Parietal lobe (tissue), 2 donors: ENCODE results near the gene ST3GAL5. TPM values are rescaled to one million over a fixed set of nuclear protein-coding genes. Genes with fewer than 3 reads are reported as not detected.

Experiments used
- small RNA-seq: library from RNA; depleted of rRNA; stranded (forward); fragments of <200 nt; gene quantifications from one replicate; pipeline ENCODE3, GENCODE V24; 2014; ENCODE audit warnings: low replicate concordance
- total RNA-seq: library from RNA; depleted of rRNA; stranded (reverse); fragments of >200 nt; gene quantifications from one replicate; pipeline ENCODE4 v1.2.3, GENCODE V29; 2014

ST3GAL5 gene
- 38.2 TPM for total RNA-seq

DNA sequence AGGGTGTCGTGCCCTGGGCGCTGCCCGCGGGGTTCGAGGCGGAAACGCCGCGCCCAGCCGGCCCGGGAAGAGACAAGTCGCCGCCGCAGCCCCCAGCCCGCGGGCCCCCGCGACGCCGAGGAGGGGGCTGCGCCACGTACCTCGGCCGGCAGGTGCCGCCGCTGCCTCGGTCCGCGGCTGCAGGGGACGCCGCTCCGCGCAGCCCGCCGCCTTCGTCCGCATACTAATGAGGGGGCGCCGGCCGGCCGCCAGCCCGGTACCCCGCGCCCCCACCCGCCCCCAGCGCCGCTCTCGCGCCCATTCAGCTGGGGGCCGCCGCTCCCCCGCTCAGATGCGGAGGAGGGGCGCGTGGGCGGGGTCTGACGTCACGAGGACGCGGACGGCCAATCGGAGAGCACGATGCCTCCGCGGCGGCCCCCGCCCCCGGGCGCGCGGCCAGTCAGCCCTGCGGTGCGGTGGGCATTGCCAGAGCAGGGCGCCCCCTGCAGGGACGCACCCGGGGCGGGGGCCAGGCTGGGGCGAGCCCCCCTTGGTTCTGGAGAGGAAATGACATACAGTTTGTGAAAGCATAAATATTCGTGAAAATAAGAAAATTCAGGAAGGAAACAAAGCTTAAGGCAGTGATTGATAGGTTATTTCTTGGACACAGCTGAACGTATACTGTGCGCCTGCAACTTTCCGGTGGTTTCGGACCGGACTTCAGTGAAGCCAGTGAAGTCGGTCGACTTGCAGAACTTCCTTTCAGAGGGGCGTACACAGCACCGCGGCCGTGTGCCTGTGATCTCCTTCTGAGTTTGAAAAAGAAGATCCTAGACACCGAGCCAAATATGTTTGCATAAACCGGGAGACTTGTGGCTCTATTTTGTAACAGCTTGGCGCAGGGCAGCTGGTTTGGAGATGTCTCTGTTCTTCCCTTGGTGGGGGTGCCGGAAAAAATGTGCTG lies at the start of gene ST3GAL5:
Gene ST3GAL5, minus strand, starts transcription at position 307 of the 943 bp plus-strand sequence. Its CDS starts 85 bp downstream, at position 222.

Small RNA genes within 50 kb of the gene (small RNA-seq; reads per million reads assigned to genes)
- gene RN7SKP83 = not detected

Other genes starting within 250 kb of the ST3GAL5 start
- gene SFTPB, start 220.8 kb downstream of the ST3GAL5 start, total RNA-seq = not detected
- gene GNLY, start 194.6 kb downstream of the ST3GAL5 start, total RNA-seq = 0.31 TPM
- 3.1 TPM for gene ATOH8, start 135.0 kb downstream of the ST3GAL5 start, total RNA-seq
- gene POLR1A, start 216.9 kb upstream of the ST3GAL5 start, total RNA-seq = 30.0 TPM
- 178 TPM for gene PTCD3, start 217.2 kb upstream of the ST3GAL5 start, total RNA-seq